Dedifferentiated amniotic fluid mesenchymal stem cell (primary cell): ENCODE measurements around the gene PIGX.

Source experiments
- DNase-seq: peaks from one replicate; pipeline ENCODE4 v3.0.0-alpha.2; 2016; ENCODE audit errors: extremely low spot score

PIGX gene

GRCh38 chr3:196711838-196712513 lies at the start of gene PIGX, which contains the start of gene CEP19:
PIGX (plus strand) TSS chr3:196712377.
CEP19 (minus strand) TSS chr3:196712250; CDS start chr3:196708657, 3,593 bp downstream.
- peak; percentile 69 for DNase-seq

- no peak for DNase-seq
Measured at GRCh38 chr3:196662711-196663571, 49.2 kb upstream of the PIGX start.

- peak; percentile 41 for DNase-seq
Measured at GRCh38 chr3:196666001-196666867, 45.9 kb upstream of the PIGX start.

- no peak for DNase-seq
Measured at GRCh38 chr3:196667056-196667825, 44.9 kb upstream of the PIGX start.

GRCh38 chr3:196670339-196670738 lies 41.8 kb upstream of the PIGX start:
- DNase-seq: no peak

GRCh38 chr3:196673632-196674031 lies 38.5 kb upstream of the PIGX start:
- DNase-seq: no peak

GRCh38 chr3:196677353-196677752 lies 34.8 kb upstream of the PIGX start:
- DNase-seq: no peak

GRCh38 chr3:196677931-196678330 lies 34.2 kb upstream of the PIGX start:
- DNase-seq: no peak

- DNase-seq: peak; percentile 54
Measured at GRCh38 chr3:196684548-196685407, 27.4 kb upstream of the PIGX start.

GRCh38 chr3:196686436-196686835 lies 25.7 kb upstream of the PIGX start:
- DNase-seq: no peak

- peak; percentile 36 for DNase-seq
Measured at GRCh38 chr3:196688349-196688748, 23.8 kb upstream of the PIGX start.

- DNase-seq: no peak
Measured at GRCh38 chr3:196689941-196690660, 22.1 kb upstream of the PIGX start.

- DNase-seq: no peak
Measured at GRCh38 chr3:196691386-196691785, 20.8 kb upstream of the PIGX start.

- DNase-seq: no peak
Measured at GRCh38 chr3:196694202-196694638, 18.0 kb upstream of the PIGX start.

- DNase-seq: no peak
Measured at GRCh38 chr3:196694941-196695848, 17.0 kb upstream of the PIGX start.

- DNase-seq: no peak
Measured at GRCh38 chr3:196695849-196696226, 16.3 kb upstream of the PIGX start.

GRCh38 chr3:196697270-196697669 lies 14.9 kb upstream of the PIGX start:
- DNase-seq: no peak

GRCh38 chr3:196699749-196700148 lies 12.4 kb upstream of the PIGX start:
- no peak for DNase-seq

GRCh38 chr3:196700801-196701200 lies 11.4 kb upstream of the PIGX start:
- DNase-seq: no peak
